AG08396 (cell line): ENCODE results near the gene PIM2.
A peak's percentile ranks its signal among the peaks of the same experiment; 100 is the strongest.

Source experiments
- DNase-seq: peaks from one replicate; pipeline ENCODE4 v3.0.0; 2012; ENCODE audit warnings: low spot score, mixed read lengths

PIM2 gene

DNA sequence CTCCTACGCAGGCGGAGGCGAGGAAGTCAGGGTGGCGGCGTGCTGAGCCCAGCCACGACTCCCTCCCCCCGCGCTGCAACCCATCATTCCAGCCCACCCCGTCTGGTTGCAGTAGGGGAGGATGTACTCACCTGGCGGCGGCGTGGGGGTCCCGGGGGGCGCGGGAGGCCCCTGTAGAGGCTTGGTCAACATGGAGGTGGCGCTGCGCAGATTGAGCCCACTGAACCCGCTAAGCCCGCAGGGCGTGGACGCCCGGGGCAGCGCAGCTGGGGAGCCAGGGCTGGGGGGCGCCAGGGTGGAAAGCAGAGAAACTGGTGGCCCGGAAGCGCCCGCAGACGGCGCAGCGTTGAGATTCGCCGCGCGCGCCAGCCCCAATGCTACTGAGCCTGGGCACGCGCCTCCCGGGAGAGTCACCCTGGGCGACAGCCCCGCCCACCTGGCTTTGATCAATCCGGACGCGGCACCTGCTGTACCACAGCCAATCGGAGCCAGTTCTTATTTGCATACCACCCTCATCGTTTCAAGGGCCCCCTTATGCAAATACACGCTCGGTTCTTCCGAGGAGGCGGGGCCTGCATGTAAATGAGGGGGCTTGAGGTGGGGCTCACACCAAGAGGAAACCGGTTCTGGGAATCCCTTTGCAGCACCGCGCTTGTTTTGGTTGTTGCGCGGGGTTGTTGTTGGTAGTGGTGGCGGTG lies at the start of gene PIM2:
PIM2 (minus strand) TSS at position 382 of the 698 bp plus-strand sequence; CDS start at position 192, 190 bp downstream.
- peak; percentile 81 for DNase-seq

DNA sequence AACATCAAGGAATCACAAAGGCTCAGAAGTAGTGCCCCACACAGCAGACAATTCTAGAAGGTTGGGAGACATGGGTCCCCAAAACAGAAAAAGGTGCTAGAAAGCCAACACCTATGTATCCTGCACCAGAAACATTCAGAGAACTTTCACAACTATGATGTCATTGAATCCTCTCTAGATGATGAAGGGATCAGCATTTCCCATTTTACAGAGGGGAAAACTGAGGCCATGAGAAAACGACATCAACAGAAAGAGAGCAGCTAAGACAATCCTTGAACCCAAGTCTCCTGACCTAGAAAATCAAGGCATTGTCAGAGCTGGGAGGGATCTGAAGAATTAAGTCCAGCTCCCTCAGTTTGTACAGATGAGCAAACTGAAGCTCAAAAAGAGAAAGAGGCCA lies 49.6 kb upstream of the PIM2 start:
- no peak for DNase-seq

DNA sequence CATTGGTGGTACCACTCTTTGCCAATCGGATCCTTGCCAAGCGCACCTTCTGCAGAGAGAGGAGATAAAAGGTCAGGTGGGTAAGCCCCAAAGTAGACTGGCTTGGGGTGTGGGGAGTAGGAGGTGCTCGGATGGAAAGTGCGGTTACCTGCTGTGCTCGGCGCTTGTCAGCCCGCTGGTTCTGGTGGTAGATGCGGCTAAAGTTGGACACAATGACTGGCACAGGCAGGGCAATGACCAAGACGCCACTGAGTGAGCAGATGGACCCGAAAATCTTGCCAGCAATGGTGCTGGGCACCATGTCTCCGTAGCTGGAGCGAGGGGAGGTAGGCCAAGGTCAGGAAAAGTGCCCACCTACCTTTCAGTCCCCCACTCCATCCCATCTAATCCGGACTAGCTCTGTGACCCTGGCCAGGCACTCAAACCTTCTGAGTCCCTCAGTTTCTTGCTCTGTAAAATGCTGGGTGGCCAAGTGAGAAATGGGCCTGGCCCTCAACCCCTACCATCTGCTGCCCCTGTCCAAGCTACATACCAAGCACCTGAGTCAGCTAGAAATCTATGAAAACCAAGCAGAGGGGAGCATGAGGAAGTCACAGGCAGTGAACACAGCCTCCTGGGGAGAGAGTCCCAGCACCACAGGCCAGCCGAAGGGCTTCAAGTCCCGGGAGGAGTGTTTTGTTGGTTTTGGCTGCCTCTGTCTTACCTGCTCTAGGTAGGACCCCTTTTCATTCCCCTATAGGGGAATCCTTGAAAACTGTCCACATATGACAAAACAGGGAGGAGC lies 48.2 kb upstream of the PIM2 start:
- peak; percentile 71 for DNase-seq

DNA sequence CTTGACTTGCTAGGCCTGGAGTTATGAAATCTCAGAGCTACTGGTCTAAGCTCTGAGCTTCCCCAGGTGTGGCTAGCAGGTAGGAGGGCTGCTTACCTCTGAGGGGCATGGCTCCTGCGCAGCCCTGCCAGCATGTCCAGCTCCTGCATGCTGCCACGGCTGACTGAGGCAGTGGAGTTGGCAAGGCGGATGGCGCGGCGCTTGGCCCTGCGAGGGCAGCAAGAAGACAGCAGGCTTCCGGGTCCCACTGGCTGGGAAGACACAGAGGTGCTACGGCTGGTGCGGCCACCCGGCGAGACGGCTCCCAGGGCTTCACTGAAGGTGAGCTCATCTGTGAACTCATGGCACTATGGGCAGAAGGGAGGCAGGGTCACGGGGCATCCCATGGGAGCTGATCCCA lies 47.1 kb upstream of the PIM2 start:
- DNase-seq, result no peak

DNA sequence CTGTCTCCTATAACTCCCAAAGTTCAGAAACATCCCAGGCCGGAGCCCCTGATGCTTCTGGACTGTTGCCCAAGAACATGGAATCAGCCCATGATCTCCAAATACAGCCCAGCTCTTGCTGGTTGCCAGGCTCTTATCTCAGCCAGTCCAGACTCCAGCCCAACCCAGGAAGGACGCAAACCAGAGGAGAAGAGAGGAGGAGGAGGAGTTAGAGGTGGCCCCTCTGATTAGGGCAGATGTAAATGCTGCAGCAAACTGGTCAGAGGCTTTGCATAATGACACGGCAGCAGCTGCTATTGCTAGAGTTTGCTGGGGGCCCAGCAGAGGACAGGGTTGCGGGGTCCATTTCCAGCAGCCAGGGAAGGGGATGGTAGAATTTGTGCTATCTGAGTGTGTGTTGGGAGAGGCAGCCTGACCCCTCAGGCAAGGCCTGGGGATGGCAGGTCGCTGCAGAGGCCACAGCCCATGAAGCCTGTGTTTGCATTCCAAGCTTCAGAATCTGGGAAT lies 42.8 kb upstream of the PIM2 start:
- DNase-seq, result no peak

DNA sequence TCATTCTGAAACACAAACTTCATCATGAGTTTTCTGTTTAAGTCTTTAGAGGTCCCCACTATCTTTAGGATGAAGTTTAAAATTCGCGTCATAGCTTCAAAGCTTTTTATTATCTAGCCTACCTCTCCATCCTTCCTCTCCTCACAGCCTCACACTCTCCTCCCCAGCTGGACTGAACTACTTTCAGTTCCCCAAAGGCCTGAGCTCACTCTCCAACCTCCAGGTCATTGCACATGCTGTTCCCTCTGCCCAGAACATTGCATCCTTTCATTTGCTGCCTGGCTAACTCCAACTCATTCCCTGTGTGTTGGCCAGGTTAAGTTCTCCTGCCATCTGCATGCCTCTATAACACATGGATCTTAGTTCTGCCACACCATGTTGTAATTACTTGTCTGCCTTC lies 41.5 kb upstream of the PIM2 start:
- no peak for DNase-seq

DNA sequence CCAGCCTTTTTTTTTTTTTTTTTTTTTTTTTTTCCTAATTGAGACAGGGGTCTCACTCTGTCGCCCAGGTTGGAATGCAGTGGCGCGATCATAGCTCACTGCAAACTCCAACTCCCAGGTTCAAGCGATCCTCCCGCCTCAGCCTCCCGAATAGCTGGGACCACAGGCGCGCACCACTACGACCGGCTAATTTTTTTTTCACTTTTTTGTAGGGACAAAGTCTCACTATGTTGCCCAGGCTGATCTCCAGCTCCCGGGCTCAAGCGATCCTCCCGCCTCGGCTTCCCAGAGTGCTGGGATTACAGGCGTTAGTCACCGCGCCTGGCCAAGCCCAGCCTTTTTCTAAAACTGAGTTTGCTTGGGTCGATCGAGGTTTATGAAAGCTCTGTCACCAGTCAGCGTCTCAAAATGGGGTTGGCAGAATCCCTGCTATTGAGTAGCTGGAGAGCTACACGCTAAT lies 39.8 kb upstream of the PIM2 start:
- DNase-seq, result peak; percentile 30

DNA sequence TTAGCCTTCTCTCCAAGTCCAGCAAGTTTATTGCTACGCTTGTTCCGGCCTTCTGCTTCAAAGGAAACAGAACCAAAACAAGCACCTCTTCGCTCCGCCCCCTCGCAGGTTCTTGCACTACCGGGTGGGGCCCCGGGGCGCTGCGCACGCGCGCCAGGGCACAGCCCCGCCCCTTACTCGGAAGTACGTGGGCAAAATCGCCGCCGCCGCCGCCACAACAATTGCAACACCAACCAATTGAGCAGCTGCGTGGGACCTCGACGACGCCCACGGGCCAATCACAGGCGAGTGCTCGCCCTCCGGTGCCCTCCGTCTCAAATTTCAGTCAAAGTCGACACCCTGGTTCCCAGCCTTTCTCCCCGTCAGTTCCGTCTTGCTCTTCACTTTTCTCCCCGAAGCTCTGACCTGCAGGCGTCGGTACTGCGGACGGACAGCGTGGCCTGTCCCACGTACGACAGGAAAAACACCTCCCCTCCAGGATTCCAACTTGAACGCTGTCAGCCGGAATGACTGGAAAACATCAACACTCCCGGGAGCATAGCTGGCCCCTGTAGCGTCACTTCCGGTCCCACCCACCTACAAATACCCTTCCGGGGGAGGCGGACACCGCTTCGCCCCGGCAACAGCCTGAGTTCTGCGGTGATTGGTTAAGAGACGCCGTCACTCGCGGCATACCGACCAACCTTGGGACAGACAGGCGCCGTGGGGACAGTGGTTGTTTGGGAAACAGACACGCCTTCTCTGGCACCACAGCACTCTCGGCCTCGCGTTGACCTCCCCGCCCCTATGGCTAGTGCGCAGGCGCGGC lies 39.2 kb upstream of the PIM2 start:
- peak; percentile 94 for DNase-seq

DNA sequence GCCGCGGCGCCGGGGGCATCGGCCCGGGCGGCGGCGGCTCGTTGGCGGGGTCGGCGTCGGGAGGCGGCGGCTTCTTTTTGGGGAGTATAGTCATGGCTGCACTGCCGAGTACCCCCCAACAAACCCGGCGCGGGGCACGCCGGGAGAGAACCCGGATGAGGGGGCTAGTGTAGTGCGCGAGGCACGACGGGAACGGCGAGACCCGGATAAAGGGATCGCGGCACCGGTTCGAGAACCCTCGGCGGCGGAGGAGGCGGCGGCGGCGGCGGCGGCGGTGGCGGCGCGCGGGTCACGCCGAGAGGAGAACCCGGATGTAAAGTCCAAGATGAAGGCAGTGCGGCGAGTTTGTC lies 38.6 kb upstream of the PIM2 start, which contains the start of gene OTUD5:
OTUD5 (minus strand) TSS at position 131 of the 350 bp plus-strand sequence; CDS start at position 94, 37 bp downstream.
- peak; percentile 76 for DNase-seq

DNA sequence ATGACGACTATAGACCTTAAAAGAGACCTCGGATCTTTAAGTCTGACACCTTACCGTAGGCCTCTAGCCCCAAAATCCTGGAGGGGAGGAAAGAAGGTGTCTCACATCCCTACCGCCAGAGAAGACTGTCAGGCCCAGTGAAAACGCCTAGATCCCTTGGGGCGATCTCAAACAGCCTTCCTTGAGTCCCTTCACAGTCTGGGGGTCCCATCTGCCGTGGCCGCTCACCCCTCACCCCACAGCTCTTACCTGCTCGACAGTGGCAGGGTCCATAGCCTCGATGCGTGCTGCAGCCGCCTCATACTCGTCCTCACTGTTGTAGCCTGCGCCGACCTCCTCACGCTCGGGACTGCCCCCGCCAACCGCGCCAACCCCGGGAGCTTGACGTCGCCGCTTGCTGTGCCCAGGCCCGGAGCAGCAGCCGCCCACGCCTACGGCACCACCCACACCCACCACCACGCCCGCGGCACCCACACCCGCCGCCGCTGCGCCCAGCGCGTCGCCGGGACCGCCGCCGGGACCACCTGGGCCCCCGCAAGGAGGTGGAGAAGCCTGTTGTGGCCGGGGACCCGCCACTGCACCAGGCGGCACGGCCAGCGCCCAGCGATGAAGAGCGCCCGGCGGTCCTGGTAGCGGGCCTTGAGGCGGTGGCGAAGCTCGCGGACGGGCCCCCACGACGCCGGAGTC lies 38.0 kb upstream of the PIM2 start:
- DNase-seq, result no peak

DNA sequence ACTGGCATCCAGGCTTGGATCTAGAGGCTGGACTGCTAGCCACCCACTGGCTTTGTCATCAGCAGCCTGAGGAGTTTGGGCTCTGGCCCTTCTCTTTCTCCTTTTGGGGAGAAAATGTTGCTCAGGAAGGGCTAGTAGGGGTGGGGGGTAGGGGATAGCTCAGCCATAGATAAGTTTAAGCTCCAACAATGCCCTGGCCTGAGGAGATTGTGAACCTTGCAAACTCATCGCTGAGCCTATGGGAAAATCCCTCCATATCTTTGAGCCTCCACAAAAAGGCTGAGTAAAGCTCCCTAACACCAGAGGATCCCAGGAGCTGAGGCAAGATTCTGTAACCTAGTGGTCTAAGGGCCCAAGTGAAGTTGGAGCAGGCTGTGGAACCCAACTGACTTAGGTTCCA lies 29.8 kb upstream of the PIM2 start:
- no peak for DNase-seq

DNA sequence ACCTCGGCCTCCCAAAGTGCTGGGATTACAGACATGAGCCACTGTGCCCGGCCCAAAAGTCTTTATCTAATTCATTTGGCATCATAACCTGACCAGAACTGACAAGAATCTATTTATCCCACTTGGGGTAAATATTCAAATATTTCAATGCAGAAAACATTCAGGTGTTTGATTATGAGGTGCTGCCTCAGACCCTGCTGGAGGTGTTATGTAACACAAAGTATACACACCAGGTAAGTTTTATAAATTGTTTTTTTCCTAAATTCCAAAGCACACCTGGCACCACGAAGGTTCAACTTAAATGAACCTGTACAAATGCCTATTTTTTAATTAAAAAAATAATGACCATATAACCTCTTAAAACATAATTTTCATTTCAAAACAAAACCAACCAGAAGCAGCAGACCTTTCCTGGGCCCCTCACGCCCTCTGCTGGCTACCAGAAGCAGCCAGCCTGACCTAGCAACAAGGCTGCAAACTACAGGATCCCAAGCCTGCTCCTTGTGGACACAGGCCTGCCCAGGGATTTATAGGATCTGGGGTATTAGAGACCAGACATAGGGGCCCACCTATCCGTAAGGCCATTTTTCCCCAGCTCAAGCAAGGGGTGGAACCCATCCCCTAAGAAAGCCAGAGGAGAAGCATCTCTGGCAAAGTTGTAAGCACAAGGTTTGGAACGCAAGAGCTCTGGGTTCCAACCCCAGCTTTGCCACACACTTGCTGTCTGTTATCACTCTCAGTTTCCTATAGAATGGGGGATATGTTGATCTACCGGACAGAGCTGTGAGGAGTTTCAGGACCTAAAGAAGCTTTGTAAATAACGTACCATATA lies 26.9 kb upstream of the PIM2 start:
- peak; percentile 78 for DNase-seq

DNA sequence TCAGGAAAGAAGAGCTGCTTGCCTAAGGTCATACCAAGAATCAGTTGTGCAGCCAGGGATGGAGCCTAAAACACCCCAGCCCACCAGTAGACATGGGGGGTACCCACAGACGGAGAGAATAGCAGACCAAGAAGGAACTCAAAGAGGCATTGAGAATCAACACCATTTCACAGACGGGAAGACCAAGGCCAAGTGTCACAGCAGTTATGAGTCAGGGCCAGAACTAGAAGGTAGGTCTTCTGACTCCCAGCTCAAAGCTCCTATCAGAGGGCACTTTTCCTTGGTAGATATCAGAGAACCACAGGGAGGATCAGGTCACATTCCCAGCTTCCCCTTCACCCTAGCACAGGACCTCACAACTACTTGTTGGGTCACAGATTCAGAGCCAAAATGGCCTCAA lies 24.1 kb upstream of the PIM2 start:
- no peak for DNase-seq

DNA sequence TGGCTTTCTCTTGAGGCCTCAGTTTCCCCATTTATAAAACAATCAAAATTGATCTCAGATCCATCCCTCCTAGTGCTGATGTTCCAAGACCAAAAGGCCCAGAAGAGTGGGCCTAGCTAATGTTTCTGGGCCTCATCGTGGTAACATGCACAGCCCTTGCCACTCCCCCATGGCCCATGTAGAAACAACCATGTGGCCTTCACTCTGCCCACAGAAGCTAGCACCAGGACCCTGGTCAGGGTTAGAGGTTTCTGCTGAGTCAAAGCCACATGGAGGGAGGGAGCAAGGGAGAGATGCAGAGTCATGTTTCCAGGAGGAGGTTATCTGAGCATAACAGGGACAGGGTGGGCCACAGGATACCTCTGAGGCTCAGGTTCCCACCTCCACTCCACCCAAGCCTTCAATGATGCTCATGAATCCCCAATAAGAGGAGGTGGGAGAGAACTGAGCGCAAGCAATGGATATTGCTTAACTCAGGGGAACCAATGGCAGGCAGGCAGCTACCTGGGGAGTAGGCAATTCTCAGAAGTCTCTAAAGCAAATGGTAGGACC lies 21.7 kb upstream of the PIM2 start:
- DNase-seq, result no peak

DNA sequence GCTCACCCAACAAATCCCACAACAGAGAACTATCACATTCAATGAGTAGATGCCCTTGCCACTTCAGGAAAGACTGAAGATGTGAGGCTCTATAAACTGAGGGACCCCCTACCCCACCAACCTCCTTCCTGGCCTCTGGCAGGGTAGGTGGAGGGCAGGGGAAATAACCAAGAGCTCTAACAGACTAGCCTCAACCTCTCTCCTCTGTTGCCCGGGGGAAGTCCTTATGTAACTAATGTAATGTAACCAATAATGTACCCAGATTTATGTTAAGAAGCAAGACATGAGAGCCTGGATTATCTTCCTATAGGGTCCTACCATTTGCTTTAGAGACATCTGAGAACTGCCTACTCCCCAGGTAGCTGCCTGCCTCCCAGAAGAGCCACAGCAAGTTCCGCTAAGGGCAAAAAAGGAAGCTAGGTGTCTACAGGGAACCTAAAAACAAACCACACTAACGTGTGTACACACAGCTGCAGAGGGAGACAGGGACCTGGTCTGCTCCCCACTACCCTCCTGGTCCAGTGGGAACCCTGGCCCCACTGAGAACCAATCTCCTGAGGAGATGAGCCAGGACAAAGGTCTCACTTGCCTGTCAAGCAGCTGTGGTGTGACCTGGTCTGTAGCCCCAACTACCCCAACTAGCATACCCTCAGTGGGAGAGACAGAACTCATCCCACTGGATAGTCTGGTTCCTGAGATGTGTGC lies 20.9 kb upstream of the PIM2 start:
- no peak for DNase-seq

DNA sequence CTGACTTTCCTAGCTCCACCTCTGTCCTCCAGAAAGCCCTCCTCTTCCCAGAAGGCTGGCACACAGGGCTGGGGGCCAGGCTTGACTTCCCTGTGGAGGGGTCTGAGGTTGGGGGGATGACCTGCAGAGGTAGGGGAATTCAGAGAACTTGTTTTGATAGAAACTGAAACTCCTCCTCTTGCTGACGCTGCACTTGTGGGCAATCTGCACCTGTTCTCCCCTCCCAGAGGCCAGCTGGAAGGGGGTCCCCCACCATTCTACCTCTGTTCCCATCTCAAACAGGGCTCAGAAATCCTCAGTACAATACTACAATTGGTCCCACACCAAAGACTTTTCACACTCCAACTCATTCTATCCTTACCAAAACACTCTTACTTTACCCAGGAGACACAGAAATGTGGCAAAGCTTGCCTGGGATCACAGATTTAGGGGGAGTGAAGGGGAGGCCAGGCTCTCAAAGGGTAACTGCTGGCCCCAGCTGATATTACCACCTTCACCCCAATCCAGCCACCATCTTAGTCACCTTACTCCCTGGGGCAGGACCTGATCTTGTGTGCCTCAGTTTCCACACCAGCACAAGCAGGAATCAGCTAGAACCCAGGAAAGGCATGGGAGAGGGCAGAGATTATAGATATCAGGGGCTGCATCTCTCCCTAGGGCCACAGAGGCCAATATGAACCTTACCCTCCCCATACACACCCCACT lies 20.0 kb upstream of the PIM2 start:
- no peak for DNase-seq

DNA sequence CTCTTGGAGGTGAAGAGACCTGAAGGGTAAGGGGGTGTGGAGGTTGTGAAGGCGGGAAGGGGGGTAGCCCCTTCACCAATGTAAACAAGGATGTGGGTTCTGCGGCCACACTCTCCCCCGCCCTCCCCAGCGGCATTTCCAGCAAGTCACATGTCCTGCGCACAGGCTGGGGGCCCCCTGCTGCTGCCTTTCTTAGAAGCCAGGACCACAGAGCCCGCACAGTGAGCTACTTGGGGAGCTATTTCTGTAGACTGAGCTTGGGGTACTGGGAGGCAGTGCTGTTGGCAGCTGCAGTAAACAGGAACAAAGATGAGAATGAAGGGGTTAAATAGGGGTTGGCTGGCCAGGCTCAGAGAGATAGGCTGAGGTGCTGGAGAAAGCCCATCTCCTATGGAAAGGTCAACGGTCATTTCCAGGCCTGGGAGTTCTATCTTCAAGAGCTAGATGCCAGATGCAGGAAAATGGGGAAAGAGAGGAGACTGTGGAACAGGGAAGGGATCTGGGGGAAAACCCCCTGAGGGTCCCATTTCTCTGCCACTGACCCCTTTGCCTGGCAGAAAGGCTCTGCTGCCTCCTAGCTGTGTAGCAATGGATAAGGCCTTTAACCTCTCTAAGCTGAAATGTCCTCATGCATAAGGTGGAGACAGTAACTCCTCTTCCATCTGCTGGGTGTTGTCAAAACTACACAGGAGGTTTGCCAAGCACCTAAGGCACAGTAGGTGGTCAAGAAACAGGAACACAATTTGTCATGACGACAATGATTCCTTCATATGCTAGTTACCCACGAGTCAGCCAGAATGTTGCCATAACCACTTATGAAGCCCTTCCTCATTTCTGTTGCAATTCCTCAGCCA lies 18.5 kb upstream of the PIM2 start:
- DNase-seq, result no peak

DNA sequence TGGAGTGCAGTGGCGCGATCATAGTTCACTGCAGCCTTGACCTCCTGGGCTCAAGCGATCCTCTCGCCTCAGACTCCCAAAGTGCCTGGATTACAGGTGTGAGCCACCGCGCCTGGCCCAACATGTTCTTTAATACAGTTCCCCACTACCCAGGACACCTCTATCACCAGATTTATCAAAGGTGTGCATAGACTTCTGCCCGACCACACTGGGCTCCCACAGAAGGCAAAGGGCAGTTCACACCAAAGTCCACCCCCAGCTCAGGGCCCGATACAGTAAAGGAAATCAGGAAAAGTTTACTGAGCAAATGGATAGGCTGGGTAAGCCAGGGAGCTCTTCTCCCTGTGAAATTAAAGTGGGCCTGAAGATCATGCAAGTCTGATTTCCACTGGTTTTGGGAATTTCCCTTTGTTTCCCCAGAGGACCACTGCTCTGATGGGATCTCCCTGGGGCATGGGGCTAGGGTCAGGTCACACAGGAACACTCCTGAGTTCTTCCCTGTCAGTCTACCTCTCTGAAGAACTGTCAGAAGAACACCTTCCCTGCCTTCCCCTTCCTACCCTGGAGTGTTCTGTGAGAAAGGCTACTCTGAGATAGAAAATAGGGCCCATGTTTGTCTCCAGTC lies 17.7 kb upstream of the PIM2 start:
- DNase-seq, result no peak
